Measurements from ENCODE around the gene UFD1. TPM values are rescaled to one million over a fixed set of nuclear protein-coding genes. Genes with fewer than 3 reads are reported as not detected.

UFD1 gene
- total RNA-seq, 2 donors from 2014 or later: 22.7 to 33.8 TPM

DNA sequence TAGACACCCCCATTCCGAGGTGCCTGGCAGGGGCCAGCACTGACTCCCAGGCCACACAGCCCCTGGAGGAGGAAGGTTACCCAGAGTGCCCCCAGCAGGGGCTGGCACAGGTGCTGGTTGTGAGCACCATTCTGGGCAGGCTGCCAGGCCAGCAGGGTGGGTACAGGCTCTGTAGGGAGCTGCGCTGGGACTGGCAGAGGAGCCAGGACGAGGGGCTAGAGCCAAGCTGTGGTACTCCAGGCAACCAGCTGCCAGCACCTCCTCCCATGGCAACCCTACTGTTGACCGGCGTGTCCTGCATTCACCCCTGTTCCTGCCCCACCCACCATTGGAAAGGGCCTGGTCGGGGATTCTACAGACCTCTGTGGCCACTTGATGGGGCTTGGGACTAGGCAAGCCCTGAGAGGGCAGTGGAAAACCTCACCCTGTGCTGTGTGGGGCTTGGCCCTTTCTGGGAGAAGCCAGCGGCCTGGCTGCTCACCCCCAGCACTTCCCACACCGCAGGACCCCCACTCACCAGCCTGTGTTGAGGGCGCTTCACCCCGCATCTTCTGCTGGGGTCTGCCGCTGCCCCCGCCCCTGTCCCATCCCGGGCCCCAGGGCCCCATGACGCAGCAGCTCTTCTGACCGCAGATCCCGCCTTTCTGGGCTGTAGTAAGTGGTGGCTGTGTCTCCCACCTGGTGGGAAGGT is 43.3 kb upstream of the UFD1 start:
- peaks cover 0 to 9% of the 10 kb centered on the region in 2 donors for H3K27me3 ChIP-seq
- DNase-seq (ENCODE audit: low spot score): no peak
- TF ChIP-seq, protein P1, sequence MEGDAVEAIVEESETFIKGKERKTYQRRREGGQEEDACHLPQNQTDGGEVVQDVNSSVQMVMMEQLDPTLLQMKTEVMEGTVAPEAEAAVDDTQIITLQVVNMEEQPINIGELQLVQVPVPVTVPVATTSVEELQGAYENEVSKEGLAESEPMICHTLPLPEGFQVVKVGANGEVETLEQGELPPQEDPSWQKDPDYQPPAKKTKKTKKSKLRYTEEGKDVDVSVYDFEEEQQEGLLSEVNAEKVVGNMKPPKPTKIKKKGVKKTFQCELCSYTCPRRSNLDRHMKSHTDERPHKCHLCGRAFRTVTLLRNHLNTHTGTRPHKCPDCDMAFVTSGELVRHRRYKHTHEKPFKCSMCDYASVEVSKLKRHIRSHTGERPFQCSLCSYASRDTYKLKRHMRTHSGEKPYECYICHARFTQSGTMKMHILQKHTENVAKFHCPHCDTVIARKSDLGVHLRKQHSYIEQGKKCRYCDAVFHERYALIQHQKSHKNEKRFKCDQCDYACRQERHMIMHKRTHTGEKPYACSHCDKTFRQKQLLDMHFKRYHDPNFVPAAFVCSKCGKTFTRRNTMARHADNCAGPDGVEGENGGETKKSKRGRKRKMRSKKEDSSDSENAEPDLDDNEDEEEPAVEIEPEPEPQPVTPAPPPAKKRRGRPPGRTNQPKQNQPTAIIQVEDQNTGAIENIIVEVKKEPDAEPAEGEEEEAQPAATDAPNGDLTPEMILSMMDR (IDR thresholded peaks at IDR 0.05): no peak
- H3K36me3 ChIP-seq: no peaks in the 10 kb centered on the region
- H3K4me1 ChIP-seq: peaks cover 0 to 34% of the 10 kb centered on the region in 2 donors
- no peaks in the 10 kb centered on the region for H3K9me3 ChIP-seq
- peak overlapping the region; percentile 39 to 51 for H3K4me3 ChIP-seq
- peak overlapping the region; percentile 76 to 78 for H3K27ac ChIP-seq

DNA sequence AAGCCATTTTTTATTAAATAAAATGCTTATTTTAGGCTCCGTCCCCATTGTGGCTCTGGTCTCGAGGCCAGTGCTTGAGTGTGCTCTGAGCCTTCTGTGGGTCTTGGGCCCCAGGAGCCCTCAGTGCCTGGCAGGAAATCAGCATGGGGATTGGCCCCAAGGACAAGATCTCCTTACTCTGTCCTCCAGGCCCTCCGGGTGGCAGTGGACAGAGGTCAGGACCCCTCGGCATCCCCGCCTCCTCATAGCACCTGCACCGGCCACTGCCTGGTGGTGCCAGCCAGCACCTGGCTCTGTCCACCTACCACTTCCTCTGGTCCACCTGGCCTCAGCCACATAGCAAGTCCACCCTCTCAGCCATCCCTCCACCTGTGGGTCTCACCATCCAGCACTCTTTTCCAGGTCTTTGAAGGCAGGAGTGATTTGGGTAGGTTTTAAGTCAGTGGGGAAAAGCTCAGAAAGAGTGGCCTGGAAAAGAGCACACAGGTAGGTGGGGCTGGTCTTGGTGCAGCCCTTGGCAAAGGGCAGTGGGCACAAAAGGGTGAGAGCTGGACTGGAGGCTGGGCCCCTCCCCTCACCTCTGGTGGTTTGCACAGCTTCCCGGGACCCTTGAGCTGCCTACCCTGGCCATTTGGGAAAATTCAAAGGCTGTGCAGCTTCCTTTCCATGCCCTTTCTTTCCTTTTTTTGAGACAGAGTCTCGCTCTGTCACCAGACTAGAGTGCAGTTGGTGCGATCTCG is 41.7 kb upstream of the UFD1 start:
- no peak overlapping the region for H3K27ac ChIP-seq
- H3K9me3 ChIP-seq: no peaks in the 10 kb centered on the region
- TF ChIP-seq, protein P1 (IDR thresholded peaks at IDR 0.05): no peak
- peaks cover 0 to 9% of the 10 kb centered on the region in 2 donors for H3K27me3 ChIP-seq
- peaks cover 0 to 27% of the 10 kb centered on the region in 2 donors for H3K4me1 ChIP-seq
- no peaks in the 10 kb centered on the region for H3K36me3 ChIP-seq
- H3K4me3 ChIP-seq: no peak overlapping the region
- DNase-seq (ENCODE audit: low spot score): no peak

DNA sequence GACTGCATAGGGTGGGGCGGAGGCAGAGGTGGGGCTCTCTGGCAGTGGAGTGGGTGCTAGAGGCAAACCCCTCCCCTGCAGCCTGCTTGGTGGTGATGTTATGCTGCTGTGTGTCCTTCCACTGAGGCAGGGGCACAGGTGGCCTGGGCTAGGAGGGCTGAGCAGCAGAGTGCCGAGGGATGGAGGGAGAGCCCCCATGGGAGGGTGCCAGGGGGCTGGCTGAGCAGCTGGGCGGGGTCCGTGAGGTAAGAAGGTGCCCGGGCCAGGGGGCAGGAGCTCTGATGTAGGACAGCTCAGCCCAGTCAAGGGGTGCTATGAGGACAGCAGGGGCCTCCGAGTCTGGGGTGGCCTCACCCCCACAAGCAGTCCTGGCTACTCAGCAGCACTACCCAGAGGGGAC is 41.0 kb upstream of the UFD1 start:
- TF ChIP-seq, protein P1 (IDR thresholded peaks at IDR 0.05): no peak
- DNase-seq (ENCODE audit: low spot score): no peak
- no peak overlapping the region for H3K27ac ChIP-seq
- H3K36me3 ChIP-seq: no peaks in the 10 kb centered on the region
- peaks cover 0 to 22% of the 10 kb centered on the region in 2 donors for H3K4me1 ChIP-seq
- peaks cover 0 to 9% of the 10 kb centered on the region in 2 donors for H3K27me3 ChIP-seq
- no peak overlapping the region for H3K4me3 ChIP-seq
- H3K9me3 ChIP-seq: no peaks in the 10 kb centered on the region

DNA sequence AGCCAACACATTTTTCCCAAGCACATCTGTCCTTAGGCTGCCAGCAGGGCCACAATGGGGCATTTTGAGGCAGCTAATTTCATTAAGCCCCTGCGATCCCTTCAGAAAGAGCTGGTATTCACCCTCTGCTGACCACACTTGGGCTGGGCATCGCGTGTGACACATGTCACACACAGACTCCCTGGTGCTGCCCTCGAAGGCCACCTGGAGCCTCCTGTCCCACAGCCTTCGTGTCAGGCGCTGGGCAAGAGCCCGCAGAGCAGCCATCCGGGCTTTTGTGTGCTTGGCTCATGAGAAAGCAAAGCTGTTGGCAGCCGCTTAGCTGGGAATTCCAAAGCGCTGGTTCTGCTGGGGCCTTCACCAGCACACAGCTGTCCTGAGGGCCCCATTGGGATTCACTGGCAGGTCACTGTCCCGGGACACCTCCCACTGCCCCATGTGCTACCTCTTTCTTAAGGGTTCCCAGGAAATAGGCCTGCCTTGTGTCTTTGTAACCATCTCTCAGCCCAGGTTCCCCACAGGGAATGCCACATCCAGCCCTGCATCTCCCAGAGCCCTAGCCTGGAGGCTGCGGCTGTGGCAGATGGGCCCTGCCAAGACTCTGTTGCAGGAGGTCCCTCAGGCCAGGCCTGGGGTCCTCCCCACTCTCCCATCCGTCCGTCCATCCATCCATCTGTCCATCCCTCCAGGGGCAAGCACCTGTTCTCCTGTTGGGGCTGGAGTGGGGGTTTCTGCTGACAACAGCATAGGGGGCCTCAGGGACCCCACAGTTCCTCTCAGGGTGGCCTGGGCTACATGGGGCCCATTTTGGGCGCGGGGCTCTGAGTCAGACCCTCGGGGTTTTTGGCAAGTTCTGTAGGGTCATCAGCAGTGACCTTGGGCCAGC is 40.3 kb upstream of the UFD1 start:
- DNase-seq (ENCODE audit: low spot score): no peak
- Histone ChIP-seq H3K36me3 (no peaks in the 10 kb centered on the region), H3K27me3 (peaks cover 0 to 8% of the 10 kb centered on the region in 2 donors), H3K9me3 (peaks cover 0 to under 1% of the 10 kb centered on the region in 2 donors), H3K4me3 (no peak overlapping the region), H3K4me1 (peaks cover 0 to 17% of the 10 kb centered on the region in 2 donors), H3K27ac (no peak overlapping the region)
- TF ChIP-seq, protein P1 (IDR thresholded peaks at IDR 0.05): no peak

DNA sequence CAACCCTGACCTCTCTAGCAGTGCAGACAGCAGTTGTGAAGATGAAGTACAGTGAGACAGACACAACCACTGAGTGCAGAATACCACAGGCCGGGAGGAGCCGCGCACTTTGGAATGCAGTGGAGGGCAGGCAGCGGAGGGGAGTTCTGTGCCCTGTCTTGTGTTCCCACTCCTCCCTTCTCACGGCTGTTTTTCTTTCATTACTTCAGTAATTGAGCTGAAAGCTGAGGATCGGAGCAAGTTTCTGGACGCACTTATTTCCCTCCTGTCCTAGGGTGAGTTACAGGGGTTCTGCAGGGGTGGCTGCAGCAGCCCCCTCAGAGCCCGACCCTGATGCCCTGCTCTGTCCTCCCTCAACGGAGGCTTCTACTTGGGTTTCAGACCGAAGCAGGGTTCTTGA is 39.6 kb upstream of the UFD1 start:
- H3K9me3 ChIP-seq: peaks cover 0 to 7% of the 10 kb centered on the region in 2 donors
- H3K4me3 ChIP-seq: no peak overlapping the region
- H3K36me3 ChIP-seq: no peaks in the 10 kb centered on the region
- H3K4me1 ChIP-seq: peaks cover 0 to 12% of the 10 kb centered on the region in 2 donors
- H3K27ac ChIP-seq: no peak overlapping the region
- TF ChIP-seq, protein P1 (IDR thresholded peaks at IDR 0.05): no peak
- no peak for DNase-seq (ENCODE audit: low spot score)
- H3K27me3 ChIP-seq: peaks cover 0 to 2% of the 10 kb centered on the region in 2 donors

All from right atrium auricular region (tissue), 2 donors.